ENCODE results near the gene CAPN7. TPM values are rescaled to one million over a fixed set of nuclear protein-coding genes. Genes with fewer than 3 reads are reported as not detected.

The CAPN7 gene
- total RNA-seq, 1 donor from 2014 or later, result 57.7 TPM

DNA sequence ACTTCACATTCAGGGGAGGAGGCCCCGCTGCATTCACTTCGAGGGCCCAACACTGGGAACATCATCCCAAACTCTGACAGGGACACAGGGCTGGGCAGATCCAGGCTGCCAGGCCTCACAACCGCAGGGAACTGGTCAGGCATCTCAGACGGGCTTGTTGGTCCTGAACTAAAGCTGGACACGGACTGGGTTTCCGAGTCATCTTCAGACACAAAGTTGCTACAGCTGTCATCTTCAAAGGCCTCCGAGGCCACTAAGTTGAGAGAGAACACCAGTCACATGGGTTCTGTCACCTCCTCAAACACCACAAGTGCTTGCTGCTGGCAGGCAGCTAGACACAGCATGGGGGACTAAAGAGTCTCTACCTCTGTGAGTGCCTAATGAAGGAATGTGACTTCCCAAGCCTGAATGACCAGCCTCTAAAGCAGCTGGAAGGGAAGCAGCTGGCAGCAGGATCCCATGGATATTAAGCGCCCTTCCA lies 50.9 kb downstream of the CAPN7 start:
- H3K4me1 ChIP-seq, result no peaks in the 10 kb centered on the region
- H4K20me1 ChIP-seq (ENCODE audit: low read depth), result no peaks in the 10 kb centered on the region
- peaks cover 7% of the 10 kb centered on the region for H3K36me3 ChIP-seq
- H3F3A ChIP-seq (ENCODE audit: low read depth), result peaks cover 3% of the 10 kb centered on the region
- no peak overlapping the region for H3K9ac ChIP-seq
- Mint-ChIP-seq H3K4me1 (no peaks in the 10 kb centered on the region), H3K9me3 (no peaks in the 10 kb centered on the region), H3K36me3 (peaks cover 48% of the 10 kb centered on the region), H3K4me3 (no peak overlapping the region), H3K27me3 (ENCODE audit: insufficient read depth, low read depth) (peaks cover 5% of the 10 kb centered on the region), H3K27ac (no peak overlapping the region)
- no peaks in the 10 kb centered on the region for H3K27me3 ChIP-seq
- no peak for DNase-seq (ENCODE audit: low spot score)
- no peak overlapping the region for H3K4me3 ChIP-seq
- H3K9me3 ChIP-seq (ENCODE audit: low read depth), result no peaks in the 10 kb centered on the region
- H2AFZ ChIP-seq (replicated peaks), result no peak overlapping the region
- no peak overlapping the region for H3K27ac ChIP-seq
- no peaks in the 10 kb centered on the region for H3K79me2 ChIP-seq (ENCODE audit: low read depth)
- H3K4me2 ChIP-seq, result no peak overlapping the region
- TF ChIP-seq, protein P1, sequence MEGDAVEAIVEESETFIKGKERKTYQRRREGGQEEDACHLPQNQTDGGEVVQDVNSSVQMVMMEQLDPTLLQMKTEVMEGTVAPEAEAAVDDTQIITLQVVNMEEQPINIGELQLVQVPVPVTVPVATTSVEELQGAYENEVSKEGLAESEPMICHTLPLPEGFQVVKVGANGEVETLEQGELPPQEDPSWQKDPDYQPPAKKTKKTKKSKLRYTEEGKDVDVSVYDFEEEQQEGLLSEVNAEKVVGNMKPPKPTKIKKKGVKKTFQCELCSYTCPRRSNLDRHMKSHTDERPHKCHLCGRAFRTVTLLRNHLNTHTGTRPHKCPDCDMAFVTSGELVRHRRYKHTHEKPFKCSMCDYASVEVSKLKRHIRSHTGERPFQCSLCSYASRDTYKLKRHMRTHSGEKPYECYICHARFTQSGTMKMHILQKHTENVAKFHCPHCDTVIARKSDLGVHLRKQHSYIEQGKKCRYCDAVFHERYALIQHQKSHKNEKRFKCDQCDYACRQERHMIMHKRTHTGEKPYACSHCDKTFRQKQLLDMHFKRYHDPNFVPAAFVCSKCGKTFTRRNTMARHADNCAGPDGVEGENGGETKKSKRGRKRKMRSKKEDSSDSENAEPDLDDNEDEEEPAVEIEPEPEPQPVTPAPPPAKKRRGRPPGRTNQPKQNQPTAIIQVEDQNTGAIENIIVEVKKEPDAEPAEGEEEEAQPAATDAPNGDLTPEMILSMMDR (IDR thresholded peaks at IDR 0.05), result no peak
- TF ChIP-seq EZH2phosphoT487 (IDR thresholded peaks at IDR 0.05), result no peak
- TF ChIP-seq EZH2 (IDR thresholded peaks at IDR 0.05), result no peak

DNA sequence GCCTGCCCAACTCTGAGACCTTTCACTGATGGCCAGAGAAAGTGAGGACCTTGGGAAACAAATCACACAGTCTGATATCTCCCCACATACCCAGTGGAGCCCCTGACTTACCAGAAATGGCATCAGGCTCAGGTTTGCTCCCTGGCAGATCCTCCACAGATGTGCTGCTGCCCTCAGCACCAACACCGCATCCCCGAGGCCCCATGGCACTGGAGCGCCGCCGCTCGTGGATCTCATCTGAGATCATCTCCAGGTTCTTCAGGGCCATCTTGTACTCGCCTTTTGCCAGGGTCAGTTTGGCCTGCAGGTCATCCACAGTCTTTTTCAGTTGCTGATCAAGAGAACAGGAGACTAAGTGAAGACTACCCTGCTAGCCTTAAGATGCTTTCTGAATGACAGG lies 52.7 kb downstream of the CAPN7 start:
- H3K36me3 ChIP-seq, result no peaks in the 10 kb centered on the region

DNA sequence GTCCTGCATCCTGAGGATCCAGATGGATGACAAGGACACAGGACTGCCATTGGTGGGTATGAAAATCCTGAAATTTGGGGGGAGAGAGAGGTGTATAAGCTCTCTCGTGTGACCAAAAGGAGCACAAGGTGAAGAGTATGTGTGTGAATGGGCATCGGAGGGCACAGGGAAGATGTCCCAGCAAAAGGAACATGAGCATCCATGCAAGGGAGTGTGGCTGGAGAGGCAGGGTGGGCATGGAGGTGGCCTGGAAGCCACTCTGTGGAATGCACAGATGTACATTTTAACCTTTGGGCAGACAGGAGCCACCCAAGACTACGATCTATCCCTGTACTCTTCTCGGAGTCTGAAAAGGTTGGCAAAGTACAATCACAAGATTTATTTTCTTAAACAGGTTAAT lies 54.5 kb downstream of the CAPN7 start:
- H2AFZ ChIP-seq (replicated peaks), result no peak overlapping the region
- Mint-ChIP-seq H3K27ac (no peak overlapping the region), H3K4me3 (no peak overlapping the region), H3K9me3 (no peaks in the 10 kb centered on the region), H3K36me3 (peaks cover 37% of the 10 kb centered on the region), H3K4me1 (no peaks in the 10 kb centered on the region), H3K27me3 (ENCODE audit: insufficient read depth, low read depth) (peaks cover 5% of the 10 kb centered on the region)
- H3K4me1 ChIP-seq, result no peaks in the 10 kb centered on the region
- no peak overlapping the region for H3K4me2 ChIP-seq
- H3K9ac ChIP-seq, result no peak overlapping the region
- no peak overlapping the region for H3K4me3 ChIP-seq
- no peaks in the 10 kb centered on the region for H3K27me3 ChIP-seq
- no peak overlapping the region for H3K27ac ChIP-seq
- no peaks in the 10 kb centered on the region for H3K9me3 ChIP-seq (ENCODE audit: low read depth)
- TF ChIP-seq, protein P1 (IDR thresholded peaks at IDR 0.05), result no peak
- TF ChIP-seq EZH2 (IDR thresholded peaks at IDR 0.05) (no peak), EZH2phosphoT487 (IDR thresholded peaks at IDR 0.05) (no peak)
- H3K79me2 ChIP-seq (ENCODE audit: low read depth), result no peaks in the 10 kb centered on the region
- DNase-seq (ENCODE audit: low spot score), result no peak
- H4K20me1 ChIP-seq (ENCODE audit: low read depth), result no peaks in the 10 kb centered on the region
- no peaks in the 10 kb centered on the region for H3K36me3 ChIP-seq
- H3F3A ChIP-seq (ENCODE audit: low read depth), result peaks cover 3% of the 10 kb centered on the region

More for the DNA sequence above, 52.7 kb downstream of the CAPN7 start:
- H2AFZ ChIP-seq (replicated peaks), result no peak overlapping the region
- no peak overlapping the region for H3K4me3 Mint-ChIP-seq
- H3K4me2 ChIP-seq, result no peak overlapping the region
- no peak for DNase-seq (ENCODE audit: low spot score)
- H3K36me3 Mint-ChIP-seq, result peaks cover 39% of the 10 kb centered on the region
- no peaks in the 10 kb centered on the region for H3K4me1 ChIP-seq
- H3K79me2 ChIP-seq (ENCODE audit: low read depth), result no peaks in the 10 kb centered on the region
- no peaks in the 10 kb centered on the region for H4K20me1 ChIP-seq (ENCODE audit: low read depth)
- H3K9ac ChIP-seq, result no peak overlapping the region
- no peaks in the 10 kb centered on the region for H3K27me3 ChIP-seq
- H3K27ac Mint-ChIP-seq, result no peak overlapping the region
- no peak for TF ChIP-seq EZH2 (IDR thresholded peaks at IDR 0.05)
- TF ChIP-seq EZH2phosphoT487 (IDR thresholded peaks at IDR 0.05), result no peak
- TF ChIP-seq, protein P1 (IDR thresholded peaks at IDR 0.05), result no peak
- H3F3A ChIP-seq (ENCODE audit: low read depth), result peaks cover 3% of the 10 kb centered on the region
- H3K9me3 Mint-ChIP-seq, result no peaks in the 10 kb centered on the region
- H3K4me1 Mint-ChIP-seq, result no peaks in the 10 kb centered on the region
- no peak overlapping the region for H3K4me3 ChIP-seq
- no peak overlapping the region for H3K27ac ChIP-seq
- H3K9me3 ChIP-seq (ENCODE audit: low read depth), result no peaks in the 10 kb centered on the region
- peaks cover 5% of the 10 kb centered on the region for H3K27me3 Mint-ChIP-seq (ENCODE audit: insufficient read depth, low read depth)
